ENCODE measurements around the gene USP46.

Gene USP46

DNA sequence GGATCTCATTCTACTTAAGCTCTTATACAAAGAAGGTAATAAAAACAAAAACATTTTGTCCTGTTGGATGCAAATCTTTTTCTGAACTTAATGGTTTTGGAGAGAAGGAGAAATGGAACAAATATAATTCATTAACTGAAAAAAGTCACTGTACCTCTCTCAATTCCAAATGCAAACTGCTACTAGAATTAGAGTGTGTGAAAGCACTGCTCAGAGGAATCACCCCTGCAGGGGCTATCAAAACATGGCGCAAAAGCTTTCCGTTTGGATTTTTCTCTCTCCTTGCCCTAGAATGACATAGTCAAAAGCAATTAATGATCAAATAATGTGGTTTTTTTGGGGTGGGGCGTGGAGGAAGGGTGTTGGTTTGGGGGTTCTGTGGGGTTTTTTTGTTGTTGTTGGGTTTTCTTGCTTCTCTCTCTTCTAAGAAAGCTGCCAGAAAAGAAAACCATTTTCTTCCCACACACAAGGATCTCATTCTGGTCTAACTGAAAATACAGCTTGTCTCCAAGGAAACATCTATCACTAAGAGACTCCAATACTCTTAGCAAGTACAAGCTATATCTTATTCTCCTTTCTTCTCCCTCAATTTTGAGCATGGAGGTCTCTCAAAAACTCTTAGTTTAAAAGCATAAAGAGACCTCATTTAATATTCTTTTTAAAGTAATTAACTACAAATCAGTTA is 41.6 kb downstream of the USP46 start:
- no peak for DNase-seq

DNA sequence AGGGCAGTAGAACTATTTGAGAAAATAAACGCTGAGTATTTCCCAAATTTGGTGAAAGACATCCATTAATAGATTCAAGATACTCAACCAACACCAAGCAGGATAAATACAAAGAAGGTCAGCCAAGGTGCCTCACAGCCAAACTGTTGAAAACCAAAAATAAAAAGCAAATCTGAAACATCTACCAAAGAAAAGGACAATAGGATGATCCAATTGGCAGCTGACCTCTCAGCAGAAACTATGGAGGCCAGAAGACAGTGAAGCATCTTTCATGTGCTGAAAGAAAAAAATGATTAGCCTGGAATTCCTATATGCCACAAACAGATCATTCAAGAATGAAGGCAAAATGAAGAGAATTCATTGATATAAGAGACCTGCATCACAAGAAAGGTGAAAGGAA is 44.9 kb downstream of the USP46 start:
- DNase-seq: no peak

DNA sequence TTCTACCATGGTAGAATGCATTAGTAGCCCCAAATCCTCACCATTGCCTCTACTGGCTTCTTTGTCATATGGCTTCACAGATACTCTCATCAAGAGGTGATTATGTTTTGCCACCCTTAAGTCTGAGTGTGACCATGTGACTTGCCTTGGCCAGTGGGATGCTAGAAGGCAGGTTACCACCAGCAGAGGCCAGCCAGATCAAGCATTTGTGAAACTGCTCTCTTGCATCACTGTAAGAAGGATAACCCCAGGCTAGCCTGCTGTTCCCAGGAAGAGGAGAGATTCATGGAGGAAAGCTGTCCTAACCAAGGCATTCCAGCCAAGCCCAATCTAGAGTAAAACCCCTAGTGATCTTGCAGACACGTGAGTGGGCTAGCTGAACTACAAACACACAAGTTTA is 46.8 kb downstream of the USP46 start:
- no peak for DNase-seq

DNA sequence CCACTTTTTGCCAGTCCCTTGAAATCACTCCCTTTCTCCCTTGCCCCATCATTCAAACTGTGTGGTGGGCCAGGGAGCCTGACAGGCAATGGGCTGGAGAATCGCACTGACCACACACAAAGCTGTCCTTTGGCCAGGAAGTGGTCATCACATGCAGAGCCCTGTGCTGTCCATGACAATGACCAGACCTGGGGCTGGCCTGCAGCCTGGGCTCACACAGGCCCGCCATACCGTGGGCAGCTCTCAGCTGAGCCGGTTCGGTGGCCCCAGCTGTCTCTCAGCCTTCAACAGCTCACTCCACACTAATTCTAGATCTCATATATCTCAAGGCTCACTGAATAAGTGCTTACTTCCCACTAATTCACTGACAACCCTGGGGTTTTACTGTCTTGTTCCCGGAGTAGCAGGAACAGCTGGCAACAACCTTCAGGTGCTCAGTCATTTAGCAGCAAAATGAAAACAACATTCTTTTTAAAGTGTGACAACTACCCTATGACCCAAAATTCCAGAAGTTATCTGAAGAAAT is 48.0 kb downstream of the USP46 start:
- DNase-seq: no peak

DNA sequence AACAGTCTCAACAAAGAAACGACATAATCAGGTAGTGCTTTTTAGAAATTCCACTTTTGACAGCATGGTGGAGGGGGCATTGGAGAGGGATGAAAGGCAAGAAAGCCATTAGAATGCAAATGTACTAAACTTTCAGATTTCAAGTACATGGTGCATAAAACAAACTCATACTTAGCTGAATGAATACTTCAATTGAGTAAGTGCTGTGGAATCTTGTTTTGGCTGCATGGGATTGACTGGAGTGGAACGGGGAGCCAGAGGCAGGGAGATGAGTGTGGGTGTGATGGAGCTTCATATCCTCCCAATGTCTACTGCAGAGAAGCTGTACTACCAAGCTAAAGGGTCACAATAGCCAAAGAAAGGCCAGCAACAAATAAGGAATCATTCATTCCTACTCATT is 52.4 kb downstream of the USP46 start:
- no peak for DNase-seq

DNA sequence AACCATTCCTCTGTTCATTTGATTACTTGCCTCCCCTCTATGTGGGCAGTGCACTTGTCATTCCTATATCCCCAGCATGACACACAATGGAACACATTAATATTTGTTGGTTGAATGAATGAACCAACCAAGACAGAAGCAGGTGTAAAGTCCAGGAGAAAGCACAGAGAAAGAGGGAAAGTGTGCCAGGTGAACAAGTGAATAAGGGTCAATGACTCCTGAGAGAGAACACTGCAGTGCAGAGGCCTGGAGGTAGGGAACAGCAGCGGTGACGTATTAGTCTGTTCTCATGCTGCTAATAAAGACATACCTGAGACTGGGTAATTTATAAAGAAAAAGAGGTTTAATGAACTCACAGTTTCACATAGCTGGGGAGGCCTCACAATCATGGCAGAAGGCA is 53.1 kb downstream of the USP46 start:
- DNase-seq: no peak

DNA sequence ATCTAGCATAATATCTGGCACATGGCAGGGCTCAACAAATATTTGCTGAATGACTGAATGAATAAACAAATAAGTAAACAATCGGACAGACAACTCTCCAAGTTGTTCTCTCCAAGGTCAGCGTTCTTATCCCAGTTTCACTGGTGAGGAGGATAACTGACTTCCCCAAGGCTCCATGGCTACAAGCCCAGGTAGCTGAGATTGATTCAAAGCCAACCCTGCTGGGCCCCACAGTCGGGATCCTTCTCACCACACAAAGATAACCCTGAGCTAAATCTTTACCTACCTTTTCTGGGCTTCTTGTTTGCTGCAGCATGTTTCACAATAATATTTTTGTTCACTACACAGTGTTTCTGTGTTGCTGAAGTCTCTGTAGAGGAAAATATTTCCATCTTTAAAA is 54.9 kb downstream of the USP46 start:
- no peak for DNase-seq

DNA sequence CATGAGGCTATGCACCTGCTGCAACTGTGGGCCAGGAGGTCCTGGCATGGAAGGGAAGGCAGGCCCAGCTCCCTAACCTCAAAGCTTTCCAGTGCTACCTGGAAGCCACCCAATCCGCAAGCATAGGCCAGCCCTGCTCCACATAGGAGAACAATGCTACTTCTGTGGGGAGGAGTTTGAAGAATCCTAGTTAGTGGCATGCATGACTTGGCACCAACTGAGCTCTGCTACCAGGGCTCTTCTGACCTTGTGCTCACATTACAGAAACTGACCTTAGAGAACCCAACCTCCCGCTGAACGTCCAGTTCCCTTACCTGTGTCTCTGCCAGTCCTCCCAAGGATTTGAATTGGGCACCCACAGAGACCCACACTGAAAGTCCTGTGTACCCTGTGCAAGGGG is 58.8 kb downstream of the USP46 start:
- no peak for DNase-seq

DNA sequence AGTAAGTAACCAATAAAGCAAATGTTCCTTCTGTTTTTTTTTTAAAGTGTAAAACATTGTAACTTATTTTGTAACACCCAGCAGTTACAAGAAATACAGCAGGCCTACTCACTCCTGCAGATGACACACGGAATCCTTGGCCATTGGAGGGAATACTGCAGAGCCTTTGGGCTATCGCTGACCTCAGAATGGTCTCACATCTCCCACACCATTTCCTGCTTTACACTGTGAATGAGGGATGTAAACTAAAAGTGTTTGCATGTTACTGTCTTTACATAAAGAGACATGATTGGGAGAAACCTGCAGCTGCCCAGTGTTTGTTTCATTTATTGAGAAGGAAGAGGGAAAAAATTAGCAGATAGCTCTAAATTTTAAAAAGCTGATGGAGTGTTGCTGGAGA is 64.1 kb downstream of the USP46 start:
- no peak for DNase-seq

DNA sequence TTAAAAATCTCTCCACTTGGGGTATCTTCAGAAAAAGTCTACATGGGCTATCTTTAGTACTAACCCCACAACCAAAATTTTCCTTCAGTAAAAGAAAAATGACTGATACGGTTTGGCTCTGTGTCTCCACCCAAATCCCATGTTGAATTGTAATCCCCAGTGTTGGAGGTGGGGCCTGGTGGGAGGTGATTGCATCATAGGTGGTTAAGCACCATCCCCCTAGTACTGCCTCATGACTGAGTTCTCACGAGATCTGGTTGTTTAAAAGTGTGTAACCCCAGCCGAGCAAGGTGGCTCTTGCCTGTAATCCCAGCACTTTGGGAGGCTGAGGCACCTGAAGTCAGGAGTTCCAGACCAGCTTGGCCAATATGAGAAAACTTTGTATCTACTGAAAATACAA is 66.8 kb downstream of the USP46 start:
- no peak for DNase-seq

DNA sequence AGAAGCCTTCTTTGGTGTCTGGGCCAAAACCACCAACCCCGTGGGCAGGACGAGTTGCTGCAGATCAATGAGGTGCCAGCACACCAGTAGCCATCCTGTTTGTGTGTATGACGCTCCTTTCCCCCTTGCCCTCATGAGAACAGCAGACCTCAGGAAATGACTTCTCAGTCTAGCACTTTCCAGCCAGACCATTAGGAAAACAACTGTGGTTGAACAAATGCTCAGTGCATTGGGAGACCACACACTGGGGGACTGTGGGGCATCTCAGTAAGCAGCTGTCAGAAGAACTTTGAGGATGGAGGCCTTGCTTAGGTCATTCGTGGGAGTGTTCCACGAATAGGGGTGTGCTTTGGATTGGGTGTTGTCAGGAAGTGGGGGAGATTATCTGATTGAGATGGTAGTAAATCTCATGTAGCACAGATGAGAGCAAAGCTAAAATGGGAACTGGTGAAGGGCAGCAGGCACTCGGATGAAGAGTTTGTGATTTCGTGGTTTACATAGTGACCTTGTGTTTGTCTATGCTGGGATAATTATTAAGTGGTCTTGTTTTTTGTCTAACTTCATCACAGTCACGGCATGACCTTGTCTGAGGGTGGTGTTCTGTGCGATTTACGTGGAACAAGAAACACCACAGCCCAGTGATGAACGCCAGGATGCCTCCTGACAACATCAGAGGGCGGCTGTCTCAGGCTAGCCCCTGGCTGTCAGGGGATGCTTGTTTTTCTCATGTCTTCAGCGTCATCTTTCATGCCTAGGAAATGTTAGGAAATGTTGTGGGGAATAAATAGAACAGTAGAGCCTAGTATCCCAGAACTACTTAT is 70.1 kb downstream of the USP46 start:
- DNase-seq: no peak

DNA sequence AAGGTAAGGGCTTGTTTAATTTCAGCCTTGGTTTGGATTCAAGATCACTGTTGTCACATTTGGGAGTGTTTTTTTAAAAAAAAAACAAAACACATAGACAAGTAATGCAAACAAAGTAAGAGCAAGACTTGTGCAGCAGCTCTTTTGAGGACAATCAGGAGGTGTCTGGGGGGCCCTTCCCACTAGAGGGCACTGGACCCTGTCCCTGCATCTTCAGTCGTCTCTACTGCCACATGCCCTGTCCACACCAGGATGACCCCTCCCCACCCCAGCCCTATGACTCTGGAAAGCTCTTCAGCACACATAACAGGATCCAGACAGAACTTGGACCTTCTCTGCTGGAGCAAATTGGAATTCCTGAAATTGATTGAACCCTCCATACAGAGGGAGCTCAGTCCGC is 71.0 kb downstream of the USP46 start:
- DNase-seq: no peak

DNA sequence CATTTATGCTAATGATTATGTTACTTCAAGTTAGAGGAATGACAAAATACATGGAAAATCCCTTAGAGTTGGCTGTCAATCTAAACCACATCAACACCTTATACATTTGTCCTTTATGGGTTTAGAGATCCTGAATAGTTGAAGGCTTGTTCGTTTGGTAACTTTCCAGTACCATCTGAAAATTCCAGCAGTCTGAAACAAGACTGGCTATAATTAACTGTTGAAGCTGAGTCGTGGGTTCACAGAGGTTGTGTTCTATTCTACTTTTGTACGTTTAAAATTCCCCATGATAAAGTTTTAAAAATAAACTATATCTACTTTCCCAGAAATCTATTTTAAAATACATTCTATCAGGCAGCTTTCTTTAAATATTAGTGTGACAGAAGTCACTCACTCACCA is 73.0 kb downstream of the USP46 start:
- DNase-seq: no peak

DNA sequence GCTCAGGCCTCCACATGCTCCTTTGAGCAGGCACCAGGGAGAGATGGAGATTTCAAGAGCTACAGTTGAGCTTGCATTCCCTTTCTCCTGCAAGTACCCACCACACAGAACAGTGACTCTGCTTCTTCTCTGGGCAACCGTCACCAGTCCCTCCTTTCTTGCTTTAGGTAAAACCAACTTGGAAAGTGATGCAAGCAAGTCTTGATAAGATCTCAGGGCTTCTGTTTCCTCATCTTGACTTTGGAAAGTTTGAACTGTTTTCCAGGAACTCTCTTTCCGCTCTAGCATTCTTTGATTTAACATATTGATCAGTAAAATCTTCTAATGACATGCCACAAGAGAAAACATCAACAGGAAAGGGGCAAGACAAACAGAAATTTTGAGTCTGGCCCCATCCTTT is 73.7 kb downstream of the USP46 start:
- DNase-seq: no peak

DNA sequence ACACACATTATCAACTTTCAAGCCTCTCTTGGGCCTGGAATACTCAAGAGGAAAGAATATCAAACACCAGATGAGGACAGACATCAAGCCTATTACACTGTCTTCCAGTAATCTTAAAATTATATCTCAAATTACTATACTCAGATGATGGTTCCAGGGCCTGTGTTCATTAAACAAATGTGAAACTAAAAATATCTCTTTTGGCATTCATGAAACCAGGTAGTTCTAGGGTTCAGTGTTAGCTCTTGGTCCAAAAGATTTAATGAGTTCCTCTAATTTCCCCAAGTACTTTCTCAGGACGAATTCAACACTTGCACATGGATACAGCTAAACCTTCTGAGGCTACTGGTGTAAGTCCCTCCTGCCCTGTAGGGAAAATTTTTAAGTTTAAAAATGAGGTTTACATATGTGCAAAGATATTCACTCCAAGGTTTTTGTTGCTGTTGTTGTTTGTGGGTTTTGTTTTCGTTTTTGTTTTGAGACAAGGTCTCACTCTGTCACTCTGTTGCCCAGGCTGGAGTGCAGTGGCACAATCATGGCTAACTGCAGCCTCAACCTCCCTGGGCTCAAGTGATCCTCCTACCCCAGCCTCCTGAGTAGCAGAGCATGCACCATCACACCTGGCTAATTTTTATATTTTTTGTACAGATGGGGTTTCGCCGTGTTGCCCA is 79.4 kb downstream of the USP46 start:
- no peak for DNase-seq

DNA sequence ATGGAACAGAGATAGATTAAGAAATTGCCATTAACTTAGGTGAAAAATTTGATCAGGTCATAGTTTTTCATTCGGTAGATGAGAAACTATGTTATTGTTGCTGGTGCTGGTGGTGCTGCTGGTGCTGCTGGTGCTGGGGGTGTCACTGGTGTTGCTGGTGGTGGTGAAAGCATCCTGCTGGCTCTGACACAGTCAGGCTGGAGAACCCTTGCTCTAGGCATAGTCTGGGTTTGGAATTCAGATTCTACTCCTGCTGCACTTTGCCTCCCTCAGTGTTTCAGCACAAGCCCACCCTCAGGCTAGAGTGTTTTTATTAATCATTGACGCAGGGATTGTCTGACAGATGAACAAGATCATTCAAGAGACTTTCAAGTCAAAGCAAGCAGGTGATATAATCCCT is 80.2 kb downstream of the USP46 start:
- DNase-seq: no peak

DNA sequence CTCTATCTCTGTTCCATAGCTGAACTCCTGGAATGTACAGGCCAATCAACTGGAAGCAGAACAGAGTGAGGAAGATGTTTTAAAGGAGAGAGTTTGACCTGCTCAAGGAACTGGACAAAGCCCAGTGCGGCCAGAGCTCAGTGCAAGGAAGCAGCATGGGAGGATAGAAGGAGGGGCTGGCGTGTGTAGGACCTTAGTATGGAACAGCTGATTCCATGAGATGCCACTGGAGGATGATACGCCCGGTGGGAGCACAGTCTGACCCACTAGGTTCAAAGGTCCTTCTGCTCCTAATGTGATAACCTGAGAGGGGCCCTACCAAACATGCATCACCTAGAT is 81.5 kb downstream of the USP46 start:
- DNase-seq: no peak

DNA sequence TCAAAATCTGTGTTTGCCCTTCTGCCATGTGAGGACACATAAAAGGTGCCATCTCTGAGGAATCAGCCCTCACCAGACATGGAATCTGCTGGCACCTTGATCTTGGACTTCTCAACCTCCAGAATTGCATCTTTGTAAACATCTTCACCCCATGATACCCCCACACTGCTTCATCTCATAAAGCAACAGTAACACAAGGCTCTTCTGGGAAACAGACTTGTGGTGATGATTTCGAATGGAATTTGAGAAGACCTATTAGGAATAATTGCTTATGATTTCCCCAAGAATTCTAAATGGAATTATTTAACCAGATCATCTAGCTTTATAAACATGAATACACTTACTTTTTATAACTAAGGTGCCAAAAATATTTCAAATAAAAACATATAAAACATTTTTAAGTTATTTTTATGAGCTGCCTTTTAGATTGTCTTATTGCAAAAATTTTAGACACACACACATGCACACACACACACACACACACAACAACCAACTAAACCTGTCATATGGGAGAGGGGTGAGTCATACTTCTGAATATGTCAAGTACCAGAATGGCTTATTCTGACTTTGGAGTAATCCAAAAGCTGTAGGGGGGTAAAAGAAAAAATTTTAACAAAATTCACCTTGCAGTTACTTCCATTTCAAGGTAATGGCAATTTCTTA is 82.0 kb downstream of the USP46 start:
- no peak for DNase-seq

DNA sequence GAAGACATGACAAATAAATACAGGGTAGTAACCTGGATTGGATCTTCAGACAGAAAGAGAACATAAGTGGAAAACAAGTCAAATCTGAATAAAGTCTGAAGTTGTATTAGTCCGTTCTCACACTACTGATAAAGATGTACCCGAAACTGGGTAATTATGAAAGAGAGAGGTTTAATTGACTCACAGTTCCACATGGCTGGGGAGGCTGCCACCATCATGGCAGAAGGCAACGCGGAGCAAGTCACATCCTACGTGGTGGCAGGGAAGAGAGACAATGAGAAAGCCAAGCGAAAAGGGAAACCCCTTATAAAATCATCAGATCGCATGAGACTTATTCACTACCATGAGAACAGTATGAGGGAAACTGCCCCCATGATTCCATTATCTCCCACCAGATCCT is 82.8 kb downstream of the USP46 start:
- DNase-seq: no peak

DNA sequence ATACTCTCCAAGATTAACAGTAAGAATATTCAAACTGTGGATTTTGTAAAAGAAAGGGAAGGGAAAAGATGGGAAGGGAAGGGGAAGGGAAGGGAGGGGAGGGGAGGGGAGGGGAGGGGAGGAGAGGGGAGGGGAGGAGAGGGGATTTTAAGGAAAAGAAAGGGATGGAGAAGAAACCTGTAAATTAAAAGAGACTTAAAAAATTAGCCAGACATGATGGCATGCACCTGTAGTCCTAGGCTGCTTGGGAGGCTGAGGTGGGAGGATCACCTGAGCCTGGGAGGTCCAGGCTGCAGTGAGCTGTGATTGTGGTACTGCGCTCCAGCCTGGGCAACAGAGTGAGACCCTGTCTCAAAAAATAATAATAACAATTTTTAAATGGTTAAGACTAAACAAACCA is 83.7 kb downstream of the USP46 start:
- DNase-seq: no peak

DNA sequence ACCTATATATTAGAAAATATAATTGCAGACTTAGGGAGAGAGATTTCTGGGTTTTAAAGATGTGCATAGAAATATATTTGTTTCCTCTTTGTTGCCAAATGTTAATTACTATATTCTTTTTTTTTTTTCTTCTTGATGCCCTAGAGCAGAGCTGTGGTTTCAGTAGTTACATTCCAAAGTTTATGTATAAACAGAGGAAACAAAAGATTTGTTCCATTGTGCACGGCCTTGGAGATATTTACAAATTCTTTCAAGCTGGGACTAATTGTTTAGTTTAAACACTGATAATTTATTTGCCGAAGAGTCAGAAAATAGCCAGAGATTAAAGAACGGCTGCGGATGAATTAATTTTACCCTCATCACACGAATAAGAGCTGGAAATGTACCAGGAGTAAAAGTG is 85.1 kb downstream of the USP46 start:
- DNase-seq: no peak

DNA sequence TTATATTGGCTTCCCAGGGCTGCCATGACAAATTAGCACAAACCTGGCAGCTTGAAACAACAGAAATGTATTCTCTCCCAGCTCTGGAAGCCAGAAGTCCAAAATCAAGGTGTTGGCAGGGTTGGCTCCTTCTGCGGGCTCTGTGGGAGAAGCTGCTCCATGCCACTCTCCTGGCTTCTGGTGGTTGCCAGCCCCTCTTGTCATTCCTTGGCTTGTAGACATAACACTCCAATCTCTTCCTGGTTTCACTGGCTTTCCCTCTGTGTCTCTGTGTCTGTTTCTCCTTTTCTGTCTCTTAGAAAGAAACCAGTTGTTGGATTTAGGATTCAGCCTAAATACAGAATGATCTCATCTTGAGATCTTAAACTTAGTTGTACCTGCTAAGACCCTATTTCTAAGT is 85.5 kb downstream of the USP46 start:
- DNase-seq: no peak

DNA sequence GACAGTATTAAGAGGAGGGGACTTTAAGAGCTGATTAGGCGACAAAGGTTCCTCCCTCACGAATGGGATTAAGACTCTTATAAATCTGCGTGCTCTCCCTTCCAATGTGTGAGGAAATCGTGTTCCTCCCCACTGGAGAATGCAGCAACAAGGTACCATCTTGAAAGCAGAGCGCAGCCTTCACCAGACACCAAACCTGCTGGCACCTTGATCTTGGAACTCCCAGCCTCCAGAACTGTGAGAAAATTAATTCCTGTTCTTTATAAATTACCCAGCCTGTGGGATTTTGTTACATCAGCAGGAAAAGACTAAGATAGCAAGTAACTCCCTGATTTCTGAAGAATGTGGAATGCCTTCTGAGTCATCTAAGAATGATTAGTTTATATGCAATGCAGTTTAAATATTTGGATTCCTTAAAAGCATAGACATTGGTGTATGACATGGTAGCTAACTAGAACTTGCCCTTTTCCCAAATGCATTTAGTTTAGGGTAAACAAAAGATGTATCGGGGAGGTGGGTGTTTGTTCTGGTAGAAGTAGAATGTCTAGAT is 86.1 kb downstream of the USP46 start:
- DNase-seq: no peak
